Keratinocyte (primary cell): ENCODE results near the gene SENP1.

Source experiments
- CTCF ChIP-seq, 3 experiments: IDR thresholded peaks in 1 of 3; conservative IDR thresholded peaks in 1 of 3; optimal IDR thresholded peaks in 1 of 3; 2 replicates in 2 of 3; 3 replicates in 1 of 3; pipeline versions ENCODE3 to v1.5.1; 2011; ENCODE audit warnings: low read length in 3 of 3, mild to moderate bottlenecking in 3 of 3, moderate library complexity in 2 of 3, control low read depth in 1 of 3, inconsistent platforms in 1 of 3; ENCODE audit not compliant: insufficient read depth in 2 of 3; ENCODE audit errors: extremely low read depth in 1 of 3
- EZH2 ChIP-seq: IDR thresholded peaks from one replicate; pipeline ENCODE4 v1.6.1; 2012; ENCODE audit warnings: inconsistent platforms, mild to moderate bottlenecking, low read length, moderate library complexity

DNA sequence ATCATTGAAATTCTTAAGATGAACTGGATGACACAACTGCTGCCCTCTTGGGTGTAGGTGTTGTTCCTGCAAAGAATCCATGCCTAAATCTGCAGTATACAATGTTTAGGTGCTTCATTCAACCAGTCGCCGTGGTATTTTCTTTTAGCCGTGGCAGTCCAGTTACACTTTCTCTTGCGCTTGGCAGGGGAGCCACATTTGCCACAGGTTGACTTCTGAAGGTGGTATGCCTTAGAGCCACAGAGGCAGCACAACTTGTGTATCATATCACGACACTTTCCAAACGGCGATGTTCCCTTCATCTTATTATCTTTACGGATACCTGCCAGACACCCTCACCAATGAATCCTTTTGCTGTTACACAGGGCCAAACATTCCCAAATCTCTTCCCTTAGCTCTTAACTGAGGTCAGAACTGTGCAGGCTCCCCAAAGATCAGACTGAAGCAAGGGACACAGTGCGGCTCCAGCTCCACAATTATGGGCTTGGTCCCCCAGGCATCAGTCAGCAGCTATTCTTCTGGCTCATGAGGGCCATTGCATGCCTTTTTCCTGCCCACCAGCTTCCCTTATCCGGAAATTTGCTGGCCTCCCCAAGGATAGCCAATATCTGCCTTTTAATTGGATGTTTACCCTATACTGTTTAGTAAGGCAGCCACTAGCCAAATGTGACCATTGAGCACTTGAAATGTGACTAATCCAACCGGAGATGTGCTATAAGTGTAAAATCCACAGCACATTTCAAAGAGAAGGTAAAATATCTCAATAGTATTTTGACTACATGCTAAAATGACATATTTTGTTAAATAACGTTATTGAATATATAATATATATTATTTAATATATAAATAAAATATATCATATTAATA is 50.7 kb downstream of the SENP1 start:
- TF ChIP-seq CTCF (optimal IDR thresholded peaks at IDR 0.05 in 1 of 3, IDR thresholded peaks at IDR 0.05 in 1 of 3, conservative IDR thresholded peaks at IDR 0.05 in 1 of 3; ENCODE audit: extremely low read depth in 1 of 3, insufficient read depth in 2 of 3, low read length in 3 of 3) (no peak), EZH2 (no peak)
